HFF-Myc (cell line): ENCODE results near the gene HMGN3.
"Not testable (repeated sequence)": the region's sequence is repeated elsewhere in the genome, so short reads cannot be mapped to it uniquely, and the experiment has no call there.

Experiments
- DNase-seq: peaks from one replicate; pipeline ENCODE4 v3.0.0-alpha.2; 2011; ENCODE audit warnings: low read depth; ENCODE audit errors: extremely low read depth
- H3K4me3 ChIP-seq: replicated peaks from 2 replicates; pipeline ENCODE4 v1.5.1; 2011; ENCODE audit warnings: low read depth, mild to moderate bottlenecking, control low read depth, low read length
- TF ChIP-seq, protein P1 (sequence below): IDR thresholded peaks from 2 replicates; pipeline ENCODE4 v1.5.1; 2012; ENCODE audit warnings: mild to moderate bottlenecking, low read depth, low read length, control low read depth; ENCODE audit errors: missing control alignments

The HMGN3 gene

DNA sequence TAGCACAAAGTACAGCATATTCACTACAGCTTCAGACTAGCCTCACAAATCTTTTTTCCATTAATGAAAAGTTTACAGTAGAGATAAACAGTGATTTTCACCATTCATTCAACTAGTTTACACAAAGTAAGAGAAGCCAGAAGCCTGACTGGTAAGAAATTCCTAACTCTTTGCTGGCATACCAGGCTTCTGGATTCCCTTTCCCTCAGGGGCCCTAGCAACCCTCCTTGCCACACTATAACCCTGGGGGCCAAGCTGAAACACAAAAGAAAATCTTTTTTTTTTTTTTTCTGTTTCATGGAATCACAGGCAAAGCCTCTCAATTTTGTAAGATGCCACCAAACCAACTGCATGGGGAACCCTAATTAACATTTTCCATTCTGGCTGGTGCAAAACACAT lies 28.9 kb upstream of the HMGN3 start:
- TF ChIP-seq, protein P1, sequence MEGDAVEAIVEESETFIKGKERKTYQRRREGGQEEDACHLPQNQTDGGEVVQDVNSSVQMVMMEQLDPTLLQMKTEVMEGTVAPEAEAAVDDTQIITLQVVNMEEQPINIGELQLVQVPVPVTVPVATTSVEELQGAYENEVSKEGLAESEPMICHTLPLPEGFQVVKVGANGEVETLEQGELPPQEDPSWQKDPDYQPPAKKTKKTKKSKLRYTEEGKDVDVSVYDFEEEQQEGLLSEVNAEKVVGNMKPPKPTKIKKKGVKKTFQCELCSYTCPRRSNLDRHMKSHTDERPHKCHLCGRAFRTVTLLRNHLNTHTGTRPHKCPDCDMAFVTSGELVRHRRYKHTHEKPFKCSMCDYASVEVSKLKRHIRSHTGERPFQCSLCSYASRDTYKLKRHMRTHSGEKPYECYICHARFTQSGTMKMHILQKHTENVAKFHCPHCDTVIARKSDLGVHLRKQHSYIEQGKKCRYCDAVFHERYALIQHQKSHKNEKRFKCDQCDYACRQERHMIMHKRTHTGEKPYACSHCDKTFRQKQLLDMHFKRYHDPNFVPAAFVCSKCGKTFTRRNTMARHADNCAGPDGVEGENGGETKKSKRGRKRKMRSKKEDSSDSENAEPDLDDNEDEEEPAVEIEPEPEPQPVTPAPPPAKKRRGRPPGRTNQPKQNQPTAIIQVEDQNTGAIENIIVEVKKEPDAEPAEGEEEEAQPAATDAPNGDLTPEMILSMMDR: no peak
- no peak for DNase-seq
- no peak overlapping the region for H3K4me3 ChIP-seq

DNA sequence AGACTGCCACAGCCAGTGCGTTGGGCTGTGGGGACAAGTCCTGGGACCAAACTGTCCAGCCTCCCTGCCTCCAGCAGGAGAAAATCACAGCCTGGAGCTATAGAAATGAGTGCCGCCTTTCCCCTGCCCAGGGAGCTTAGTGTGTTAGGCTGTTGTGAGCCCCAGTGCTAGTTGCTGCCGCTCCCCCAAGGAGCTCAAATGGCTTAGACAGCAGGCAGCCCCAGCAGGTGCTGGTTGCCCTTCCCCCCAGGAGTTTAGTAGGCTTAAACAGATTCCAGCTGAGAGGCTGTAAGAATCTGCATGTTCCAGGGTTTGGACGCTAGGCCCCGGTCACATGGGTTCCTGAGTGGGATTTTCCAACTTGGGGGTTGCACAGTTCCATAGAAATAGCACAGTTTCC lies 27.2 kb upstream of the HMGN3 start:
- no peak for DNase-seq
- no peak overlapping the region for H3K4me3 ChIP-seq
- TF ChIP-seq, protein P1: no peak

DNA sequence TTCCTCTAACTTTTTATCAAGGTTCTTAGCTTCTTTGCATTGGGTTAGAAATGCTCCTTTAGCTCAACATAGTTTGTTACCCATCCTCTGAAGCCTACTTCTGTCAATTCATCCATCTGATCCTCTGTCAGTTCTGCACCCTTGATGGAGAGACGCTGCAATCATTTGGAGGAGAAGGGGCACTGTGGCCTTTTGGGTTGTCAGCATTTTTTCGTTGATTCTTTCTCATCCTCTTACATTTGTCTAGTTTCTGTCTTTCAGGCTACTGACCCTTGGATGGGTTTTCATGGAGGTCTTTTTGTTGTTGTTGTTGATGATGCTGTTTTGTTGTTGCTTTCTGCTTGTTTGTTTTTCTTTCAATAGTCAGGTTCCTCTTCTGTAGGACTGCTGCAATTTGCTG lies 26.3 kb upstream of the HMGN3 start:
- TF ChIP-seq, protein P1: no peak
- H3K4me3 ChIP-seq: no peak overlapping the region
- DNase-seq: no peak

DNA sequence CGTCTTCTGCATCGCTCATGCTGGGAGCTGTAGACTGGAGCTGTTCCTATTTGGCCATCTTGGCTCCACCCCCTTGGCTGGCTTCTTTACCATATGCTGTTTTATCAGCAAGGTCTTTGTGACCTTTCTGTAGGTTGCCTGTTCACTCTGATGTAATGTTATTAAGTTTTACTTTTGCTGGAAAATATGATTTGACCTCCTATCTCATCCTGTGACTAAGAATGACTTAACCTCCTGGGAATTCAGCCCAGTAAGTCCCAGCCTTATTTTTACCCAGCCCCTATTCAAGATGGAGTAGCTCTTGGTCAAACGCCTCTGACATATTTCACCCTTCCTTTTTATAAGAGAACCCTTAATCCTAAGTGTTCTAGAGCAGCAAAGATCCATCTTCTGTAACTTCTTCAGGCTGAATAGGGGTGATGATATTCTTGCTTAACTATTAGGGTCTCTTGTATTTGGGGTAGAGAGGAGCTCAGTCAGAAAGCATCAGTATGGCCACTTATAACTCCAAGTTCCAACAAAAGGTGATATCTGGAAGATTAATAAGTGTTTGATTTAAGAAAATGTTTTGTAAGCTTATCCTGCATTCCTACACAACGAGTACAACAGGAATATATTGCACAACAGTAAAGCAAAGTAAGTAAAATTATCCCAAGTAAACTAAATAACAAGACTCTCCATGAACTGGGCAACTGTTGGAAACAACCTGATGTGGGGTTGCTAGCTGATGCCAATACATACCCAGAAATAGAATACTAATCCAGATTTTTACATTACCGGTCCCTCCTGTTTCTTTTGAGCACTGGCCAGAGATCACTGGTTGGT lies 23.1 kb upstream of the HMGN3 start:
- TF ChIP-seq, protein P1: no peak
- DNase-seq: no peak
- H3K4me3 ChIP-seq: no peak overlapping the region

DNA sequence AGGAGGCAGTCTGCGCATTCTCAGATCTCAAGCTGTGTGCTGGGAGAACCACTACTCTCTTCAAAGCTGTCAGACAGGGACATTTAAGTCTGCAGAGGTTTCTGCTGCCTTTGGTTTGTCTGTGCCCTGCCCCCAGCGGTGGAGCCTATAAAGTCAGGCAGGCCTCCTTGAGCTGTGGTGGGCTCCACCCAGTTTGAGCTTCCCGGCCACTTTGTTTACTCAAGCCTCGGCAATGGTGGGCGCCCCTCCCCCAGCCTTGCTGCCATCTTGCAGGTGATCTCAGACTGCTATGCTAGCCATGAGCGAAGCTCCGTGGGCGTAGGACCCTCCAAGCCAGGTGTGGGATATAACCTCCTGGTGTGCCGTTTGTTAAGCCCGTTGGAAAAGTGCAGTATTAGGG lies 22.3 kb upstream of the HMGN3 start:
- not testable (repeated sequence) for DNase-seq

DNA sequence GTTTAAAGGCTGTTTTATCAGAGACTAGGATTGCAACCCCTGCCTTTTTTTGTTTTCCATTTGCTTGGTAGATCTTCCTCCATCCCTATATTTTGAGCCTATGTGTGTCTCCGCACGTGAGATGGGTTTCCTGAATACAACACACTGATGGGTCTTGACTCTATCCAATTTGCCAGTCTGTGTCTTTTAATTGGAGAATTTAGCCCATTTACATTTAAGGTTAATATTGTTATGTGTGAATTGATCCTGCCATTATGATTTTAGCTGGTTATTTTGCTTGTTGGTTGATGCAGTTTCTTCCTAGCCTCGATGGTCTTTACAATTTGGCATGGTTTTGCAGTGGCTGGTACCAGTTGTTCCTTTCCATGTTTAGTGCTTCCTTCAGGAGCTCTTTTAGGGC lies 20.6 kb upstream of the HMGN3 start:
- H3K4me3 ChIP-seq, DNase-seq: not testable (repeated sequence)

More for the DNA sequence above, 22.3 kb upstream of the HMGN3 start:
- H3K4me3 ChIP-seq: not testable (repeated sequence)

DNA sequence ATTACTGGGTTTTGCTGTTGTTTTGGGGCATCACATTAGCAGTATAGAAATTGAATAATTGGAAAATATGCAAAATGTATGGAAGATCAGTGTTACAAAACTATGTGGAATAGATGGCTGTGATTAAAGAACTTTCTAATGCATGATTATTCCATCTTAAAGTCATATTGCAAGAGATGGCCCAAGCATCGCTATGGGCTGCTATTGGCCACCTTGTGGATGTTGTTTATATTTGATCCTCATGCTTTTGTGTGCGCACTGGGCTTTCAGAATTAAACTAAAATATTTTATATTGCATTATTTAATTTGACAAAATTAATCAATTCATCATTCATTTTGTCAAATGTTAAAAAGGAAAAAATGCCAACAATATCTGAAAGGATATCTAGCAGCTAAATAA lies 16.1 kb upstream of the HMGN3 start:
- DNase-seq: no peak
- TF ChIP-seq, protein P1: no peak
- no peak overlapping the region for H3K4me3 ChIP-seq

DNA sequence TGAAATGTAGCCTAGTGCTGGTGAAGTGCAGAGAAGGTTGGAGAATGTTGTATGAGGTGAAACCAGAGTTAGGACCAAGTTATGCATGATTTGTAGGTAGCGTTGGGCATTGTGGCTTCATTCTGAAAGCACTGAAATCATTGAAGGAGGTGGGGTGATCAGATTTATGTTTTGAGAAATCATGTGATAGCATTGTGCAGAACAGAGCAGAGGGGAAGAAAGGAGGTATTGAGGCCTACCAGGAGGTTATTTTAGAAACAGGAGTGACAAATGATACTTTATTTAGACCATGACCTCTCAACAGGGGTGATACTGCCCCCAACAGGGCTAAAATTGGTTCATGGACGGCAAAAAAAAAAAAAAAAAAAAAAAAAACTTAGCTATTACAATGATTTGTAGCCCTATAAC lies 15.6 kb upstream of the HMGN3 start:
- TF ChIP-seq, protein P1: no peak
- DNase-seq: no peak
- no peak overlapping the region for H3K4me3 ChIP-seq
